Prostate gland (tissue), 2 donors: ENCODE measurements around the gene NCAPG. TPM values are rescaled to one million over a fixed set of nuclear protein-coding genes. Genes with fewer than 3 reads are reported as not detected.

Experiments
- DNase-seq: peaks from one replicate; pipeline ENCODE4 v3.0.0-alpha.2; 2019; ENCODE audit warnings: low spot score
- H3K27ac ChIP-seq, 2 donors: fragments of 200-600 bp; sonication (generic); 2 replicates each; pipeline ENCODE4 v1.5.1; 2017 to 2019
- H3K27me3 ChIP-seq: fragments of 200-600 bp; sonication (generic); replicated peaks from 2 replicates; pipeline ENCODE4 v1.5.1; 2019; ENCODE audit not compliant: insufficient read depth
- H3K36me3 ChIP-seq, 2 donors: fragments of 200-600 bp; sonication (generic); 1 replicate in 1 of 2; 2 replicates in 1 of 2; pipeline versions ENCODE4 v1.5.1 to v1.8.1; 2017 to 2019
- H3K4me1 ChIP-seq: fragments of 200-600 bp; sonication (generic); replicated peaks from 2 replicates; pipeline ENCODE4 v1.5.1; 2019
- H3K4me3 ChIP-seq, 2 donors: fragments of 200-600 bp; sonication (generic); 2 replicates each; pipeline ENCODE4 v1.5.1; 2017 to 2019
- H3K9me3 ChIP-seq: fragments of 200-600 bp; sonication (generic); 2 replicates; pipeline ENCODE4 v1.5.1; 2017
- CTCF ChIP-seq, 4 experiments: fragments of 200-600 bp in 2 of 4; fragments of 450-650 bp in 2 of 4; sonication (generic) in 2 of 4; IDR thresholded peaks; 1 replicate in 3 of 4; 2 replicates in 1 of 4; pipeline ENCODE4 v1.5.1; 2016 to 2019; ENCODE audit warnings: antibody characterized with exemption in 4 of 4, mild to moderate bottlenecking in 2 of 4, moderate library complexity in 2 of 4
- POLR2A ChIP-seq: fragments of 450-650 bp; IDR thresholded peaks from one replicate; pipeline ENCODE4 v1.6.1; 2016; ENCODE audit warnings: antibody characterized with exemption, mild to moderate bottlenecking
- POLR2AphosphoS5 ChIP-seq: sonication (generic); formaldehyde crosslinking; IDR thresholded peaks from one replicate; pipeline ENCODE4 v1.6.1; 2017; ENCODE audit warnings: antibody characterized with exemption
- WGBS: methylation state at CpG from one replicate; pipeline ENCODE4 v1.1.5; 2018; 5-methylcytosine and 5-hydroxymethylcytosine counted together
- intact Hi-C: fragments of 100-400 bp; cut with DNase I; formaldehyde crosslinking; loops from one replicate; pipeline ENCODE4 v1.14.2; 2022
- total RNA-seq, 2 donors: library from RNA; depleted of rRNA; stranded (reverse); fragments of >200 nt; gene quantifications; one replicate each; pipeline ENCODE4 v1.1.0, GENCODE V29; 2016

NCAPG gene
- total RNA-seq, 2 donors from 2014 or later: 0.96 to 4.7 TPM

GRCh38 chr4:17788956-17789355, 21.8 kb upstream of the NCAPG start:
- no peak for TF ChIP-seq CTCF (IDR thresholded peaks at IDR 0.05)
- no peak for TF ChIP-seq POLR2A
- no peak for TF ChIP-seq POLR2AphosphoS5
- Histone ChIP-seq H3K4me3 (no peak overlapping the region), H3K4me1 (no peaks in the 10 kb centered on the region), H3K9me3 (no peaks in the 10 kb centered on the region), H3K36me3 (no peaks in the 10 kb centered on the region), H3K27ac (no peak overlapping the region), H3K27me3 (no peaks in the 10 kb centered on the region)
- intact Hi-C loops: no loop called here
- DNase-seq: no peak

GRCh38 chr4:17794730-17795129, 16.0 kb upstream of the NCAPG start:
- no peak for TF ChIP-seq POLR2AphosphoS5
- no peak for TF ChIP-seq POLR2A
- no peak for TF ChIP-seq CTCF (IDR thresholded peaks at IDR 0.05)
- no peaks in the 10 kb centered on the region for H3K27me3 ChIP-seq
- no peak overlapping the region for H3K27ac ChIP-seq

GRCh38 chr4:17797808-17798207, 13.0 kb upstream of the NCAPG start:
- Histone ChIP-seq H3K27me3 (no peaks in the 10 kb centered on the region), H3K9me3 (no peaks in the 10 kb centered on the region), H3K27ac (no peak overlapping the region), H3K36me3 (no peaks in the 10 kb centered on the region), H3K4me1 (no peaks in the 10 kb centered on the region), H3K4me3 (no peak overlapping the region)
- WGBS: 91% methylated on average over 1 of the region's 1 CpG
- TF ChIP-seq POLR2A (no peak), POLR2AphosphoS5 (no peak), CTCF (IDR thresholded peaks at IDR 0.05) (no peak)
- intact Hi-C loops: no loop called here
- no peak for DNase-seq

More at GRCh38 chr4:17794730-17795129, 16.0 kb upstream of the NCAPG start:
- Histone ChIP-seq H3K36me3 (no peaks in the 10 kb centered on the region), H3K4me3 (no peak overlapping the region), H3K4me1 (no peaks in the 10 kb centered on the region), H3K9me3 (no peaks in the 10 kb centered on the region)
- intact Hi-C loops: no loop called here
- DNase-seq: no peak
- 71% methylated on average over 1 of the region's 1 CpG for WGBS

GRCh38 chr4:17805580-17806155, 5.1 kb upstream of the NCAPG start:
- H3K4me3 ChIP-seq: no peak overlapping the region
- H3K4me1 ChIP-seq: peaks cover 5% of the 10 kb centered on the region
- 97% methylated on average over 3 of the region's 3 CpGs for WGBS
- H3K27me3 ChIP-seq: no peaks in the 10 kb centered on the region
- no peak for DNase-seq
- no peak for TF ChIP-seq CTCF (IDR thresholded peaks at IDR 0.05)
- no peak for TF ChIP-seq POLR2AphosphoS5
- no peak for TF ChIP-seq POLR2A
- H3K27ac ChIP-seq: no peak overlapping the region
- no peaks in the 10 kb centered on the region for H3K9me3 ChIP-seq
- H3K36me3 ChIP-seq: peaks cover 4 to 5% of the 10 kb centered on the region in 2 donors
- intact Hi-C loops: loop anchor here (10.0 kb wide), 1 partner anchor 251 kb away; no protein-coding TSS in a partner anchor

GRCh38 chr4:17807446-17807845, 3.3 kb upstream of the NCAPG start:
- intact Hi-C loops: loop anchor here (10.0 kb wide), 1 partner anchor 253 kb away; no protein-coding TSS in a partner anchor
- no peak for DNase-seq
- Histone ChIP-seq H3K9me3 (no peaks in the 10 kb centered on the region), H3K36me3 (peaks cover 4 to 5% of the 10 kb centered on the region in 2 donors), H3K27ac (no peak overlapping the region), H3K4me3 (no peak overlapping the region), H3K4me1 (peaks cover 8% of the 10 kb centered on the region), H3K27me3 (no peaks in the 10 kb centered on the region)
- WGBS: 44% methylated on average over 6 of the region's 6 CpGs
- no peak for TF ChIP-seq POLR2A
- TF ChIP-seq POLR2AphosphoS5: no peak
- TF ChIP-seq CTCF (IDR thresholded peaks at IDR 0.05): no peak
